GM12878 (cell line): ENCODE results near the gene AVL9. TPM values are rescaled to one million over a fixed set of nuclear protein-coding genes. Genes with fewer than 3 reads are reported as not detected.
"Not testable (repeated sequence)": the region's sequence is repeated elsewhere in the genome, so short reads cannot be mapped to it uniquely, and the experiment has no call there.

ENCODE experiments used
- ATAC-seq: fragments of 200-7000 bp; cut with Tn5 transposase; 3 replicates; pipeline ENCODE4 v1.9.1; 2020; ENCODE audit warnings: mild to moderate bottlenecking, moderate library complexity
- BruUV-seq: library from RNA; stranded (reverse); fragments of 400-500 nt; replicated peaks from 2 replicates; lab custom pipeline; 2021; lab: Mats Ljungman, UMichigan
- CTCF ChIA-PET: fragments of 300-600 bp; sonication (Branson Sonifier 250); formaldehyde crosslinking; extraction: SDS; loops from one replicate; lab custom pipeline; 2021; ENCODE audit warnings: inconsistent platforms; lab: Yijun Ruan, JAX
- POLR2A ChIA-PET: fragments of 350-600 bp; formaldehyde crosslinking; extraction: SDS; loops from one replicate; lab custom pipeline; 2021; ENCODE audit warnings: inconsistent platforms; lab: Charles Lee
- RAD21 ChIA-PET: fragments of 300-600 bp; sonication (Branson Sonifier 250); formaldehyde crosslinking; loops from one replicate; lab custom pipeline; 2023; ENCODE audit warnings: antibody characterized with exemption; ENCODE audit not compliant: unreplicated experiment; lab: Charles Lee
- SMC1A ChIA-PET: fragments of 300-600 bp; sonication (Branson Sonifier 250); formaldehyde crosslinking; loops from one replicate; lab custom pipeline; 2023; ENCODE audit not compliant: unreplicated experiment, uncharacterized antibody; lab: Charles Lee
- DNase-seq: peaks from one replicate; pipeline ENCODE4 v3.0.0-alpha.2; 2011; ENCODE audit warnings: low read depth, low spot score
- FAIRE-seq: peaks from 3 replicates; lab custom pipeline; 2011; peaks lifted over from hg19 to GRCh38; lab: Jason Lieb, UNC
- H2AFZ ChIP-seq: 2 replicates; pipeline ENCODE4 v1.6.0; 2011; ENCODE audit warnings: low read depth, low read length, control low read depth; ENCODE audit not compliant: control insufficient read depth
- H3K27ac ChIP-seq: 2 replicates; pipeline ENCODE4 v1.5.1; 2011; ENCODE audit warnings: control low read depth; ENCODE audit not compliant: control insufficient read depth, insufficient read depth
- H3K27me3 ChIP-seq, 2 experiments: replicated peaks in 1 of 2; 2 replicates each; pipeline versions ENCODE4 v1.6.0 to v1.6.1; 2011; ENCODE audit warnings: low read length in 1 of 2; ENCODE audit not compliant: control insufficient read depth in 2 of 2, insufficient read depth in 2 of 2
- H3K36me3 ChIP-seq, 2 experiments: 2 replicates each; pipeline ENCODE4 v1.5.1; 2011; ENCODE audit warnings: low read length in 1 of 2; ENCODE audit not compliant: control insufficient read depth in 2 of 2, insufficient read depth in 2 of 2
- H3K4me1 ChIP-seq: 2 replicates; pipeline ENCODE4 v1.6.1; 2011; ENCODE audit warnings: mild to moderate bottlenecking, low read length, moderate library complexity, mixed read lengths; ENCODE audit not compliant: control insufficient read depth, insufficient read depth
- H3K4me2 ChIP-seq: 2 replicates; pipeline ENCODE4 v1.6.0; 2011; ENCODE audit warnings: control low read depth; ENCODE audit not compliant: control insufficient read depth, insufficient read depth
- H3K4me3 ChIP-seq: fragments of 200-600 bp; sonication (generic); 2 replicates; pipeline ENCODE4 v1.5.1; 2016
- H3K79me2 ChIP-seq: 2 replicates; pipeline ENCODE4 v1.6.0; 2011; ENCODE audit warnings: low read length; ENCODE audit not compliant: control insufficient read depth, insufficient read depth
- H3K9ac ChIP-seq: 2 replicates; pipeline ENCODE4 v1.8.0; 2011; ENCODE audit warnings: low read length, control low read depth, mixed read lengths; ENCODE audit not compliant: control insufficient read depth, insufficient read depth
- H3K9me3 ChIP-seq: replicated peaks from 3 replicates; pipeline ENCODE4 v1.5.1; 2011; ENCODE audit warnings: mild to moderate bottlenecking, low read length; ENCODE audit not compliant: control insufficient read depth, insufficient read depth
- H4K20me1 ChIP-seq: 2 replicates; pipeline ENCODE4 v1.6.0; 2011; ENCODE audit not compliant: control insufficient read depth, insufficient read depth
- WGBS: methylation state at CpG from one replicate; pipeline ENCODE4 v1.1.6; 2016; ENCODE audit warnings: low lambda C conversion rate; ENCODE audit not compliant: insufficient replicate concordance, insufficient coverage; ENCODE audit errors: missing lambda C conversion rate; 5-methylcytosine and 5-hydroxymethylcytosine counted together
- in situ Hi-C: fragments of 300-500 bp; cut with MboI; formaldehyde crosslinking; loops from 9 replicates; pipeline ENCODE4 v1.14.3; 2018; ENCODE audit warnings: mixed read lengths
- intact Hi-C: fragments of 100-400 bp; cut with micrococcal nuclease; formaldehyde crosslinking; loops from one replicate; pipeline ENCODE4 v1.14.2; 2022; ENCODE audit not compliant: unreplicated experiment
- polyA plus RNA-seq, 11 experiments: library from polyadenylated mRNA; depleted of rRNA in 4 of 11; unstranded in 6 of 11; stranded (reverse) in 5 of 11; fragments of >200 nt; fragmentation: Nextera tagmentation in 4 of 11; fragmentation: Illumina TruSeq in 1 of 11; extraction: Ambion mirVana in 4 of 11; extraction: Trizol in 1 of 11; gene quantifications; 1 replicate in 1 of 11; 2 replicates in 10 of 11; pipeline versions ENCODE4 v1.2.1 to v1.2.3, GENCODE V29; 2011 to 2016; ENCODE audit warnings: inconsistent platforms in 2 of 11, missing spikeins in 2 of 11, low read depth in 1 of 11
- total RNA-seq, 4 experiments: library from RNA; depleted of rRNA in 3 of 4; stranded (reverse); fragments of >200 nt in 3 of 4; fragmentation: Illumina TruSeq in 1 of 4; extraction: Trizol in 1 of 4; gene quantifications; 2 replicates each; pipeline versions ENCODE4 v1.2.1 to v1.2.3, GENCODE V29; 2013 to 2021

Gene AVL9
- total and polyA plus RNA-seq, 10 of the 15 experiments (the other 5 are each of a cell fraction or from before 2014, with no cell fraction given), result 4.5 to 41.6 (median 20.1) TPM

DNA sequence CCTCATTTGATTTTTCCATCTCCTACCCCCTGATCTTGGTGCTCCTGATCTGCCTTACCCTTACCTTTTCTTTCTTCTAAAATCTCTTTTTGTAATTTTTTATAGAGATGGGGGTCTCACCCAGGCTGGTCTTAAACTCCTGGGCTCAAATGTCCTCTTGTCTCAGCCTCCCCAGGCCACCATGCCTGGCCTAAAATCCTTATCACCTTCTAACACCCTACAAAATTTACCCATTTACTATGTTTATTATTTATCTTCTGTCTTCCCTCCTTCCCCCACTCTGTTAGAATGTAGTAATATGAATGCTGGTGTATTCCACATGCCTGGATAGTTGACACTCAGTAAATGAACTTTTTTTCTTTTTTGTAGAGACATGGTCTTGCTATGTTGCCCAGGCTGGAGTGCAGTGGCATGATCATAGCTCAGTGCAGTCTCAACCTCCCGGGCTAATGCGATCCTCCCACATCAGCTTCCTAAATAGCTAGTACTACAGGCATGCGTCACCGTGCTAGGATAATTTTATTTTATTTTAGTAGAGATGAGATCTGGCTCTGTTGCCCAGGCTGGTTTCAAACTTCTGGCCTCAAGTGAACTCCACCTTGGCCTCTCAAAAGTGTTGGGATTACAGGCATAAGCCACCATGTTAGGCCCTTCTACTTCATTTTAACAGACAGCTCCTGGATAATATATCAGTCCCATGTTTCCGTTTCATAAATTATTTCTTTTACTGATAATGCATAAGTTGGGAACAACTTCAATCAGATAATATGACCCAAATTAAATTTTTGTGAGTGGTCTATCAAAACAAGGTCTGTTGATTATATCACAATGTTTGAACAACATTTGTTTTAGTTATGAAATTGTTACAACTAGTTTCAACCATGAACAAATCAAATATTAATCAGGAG lies 136.6 kb downstream of the AVL9 start:
- ATAC-seq, in situ Hi-C loops, CTCF ChIA-PET, H3K4me3 ChIP-seq, RAD21 ChIA-PET, H3K79me2 ChIP-seq, H3K4me2 ChIP-seq, H3K9me3 ChIP-seq, BruUV-seq, H2AFZ ChIP-seq, intact Hi-C loops, POLR2A ChIA-PET, DNase-seq, H4K20me1 ChIP-seq, H3K36me3 ChIP-seq, H3K27ac ChIP-seq, FAIRE-seq, H3K27me3 ChIP-seq, H3K9ac ChIP-seq, H3K4me1 ChIP-seq, SMC1A ChIA-PET: not testable (repeated sequence)
- 85% methylated on average over 5 of the region's 5 CpGs for WGBS

DNA sequence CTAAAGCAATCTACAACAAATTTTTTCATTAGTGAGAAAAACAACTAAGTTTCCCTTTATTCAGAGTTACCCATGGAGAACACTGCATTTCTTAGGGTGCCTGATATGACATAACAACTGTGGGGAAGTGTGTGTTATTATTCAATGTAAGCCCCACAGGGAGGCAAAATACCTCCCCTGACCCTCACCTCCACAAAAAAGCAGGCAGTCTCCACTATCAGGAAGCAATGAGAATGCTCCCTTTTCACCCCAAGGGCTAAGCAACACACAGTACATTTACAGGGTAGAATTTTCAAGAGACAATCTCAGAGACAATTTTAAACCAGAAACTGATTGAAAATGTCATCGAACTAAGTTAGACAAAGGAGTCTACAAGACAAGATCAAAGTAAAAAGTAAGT lies 138.2 kb downstream of the AVL9 start:
- intact Hi-C loops, BruUV-seq, ATAC-seq, H3K27me3 ChIP-seq, H3K4me3 ChIP-seq, RAD21 ChIA-PET, POLR2A ChIA-PET, H4K20me1 ChIP-seq, H3K36me3 ChIP-seq, FAIRE-seq, H3K4me1 ChIP-seq, in situ Hi-C loops, H2AFZ ChIP-seq, H3K79me2 ChIP-seq, H3K4me2 ChIP-seq, H3K9ac ChIP-seq, CTCF ChIA-PET, DNase-seq, H3K27ac ChIP-seq, H3K9me3 ChIP-seq: not testable (repeated sequence)
- SMC1A ChIA-PET, result interaction anchor here (1.0 kb wide), 1 partner anchor 45 kb away, joined by 3 read pairs; no protein-coding TSS in a partner anchor
- no CpG with 5 or more reads among the region's 1 CpG for WGBS

DNA sequence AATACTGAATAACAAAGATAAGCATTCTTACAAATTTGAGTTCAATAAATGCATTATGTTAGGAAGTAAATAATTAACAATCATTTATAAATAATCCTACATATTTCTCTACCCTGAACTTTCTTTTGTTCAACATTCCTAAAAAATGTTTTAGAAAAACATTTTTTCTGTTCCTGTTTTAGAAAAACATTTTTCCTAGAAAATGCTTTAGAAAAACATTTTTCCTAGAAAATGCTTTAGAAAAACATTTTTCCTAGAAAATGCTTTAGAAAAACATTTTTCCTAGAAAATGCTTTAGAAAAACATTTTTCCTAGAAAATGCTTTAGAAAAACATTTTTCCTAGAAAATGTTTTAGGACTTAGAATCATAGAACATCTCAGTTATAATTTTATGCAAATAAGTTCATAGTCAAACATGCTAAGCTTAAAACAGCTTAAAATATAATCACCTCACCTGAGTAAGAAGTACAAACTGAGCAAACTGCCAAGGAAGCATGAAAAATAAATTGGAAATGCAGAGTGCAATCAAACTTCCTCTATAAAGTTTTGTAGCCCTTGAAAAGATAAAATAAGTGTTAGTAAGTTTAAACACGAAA lies 139.6 kb downstream of the AVL9 start:
- H3K9me3 ChIP-seq, DNase-seq, H3K27me3 ChIP-seq, H3K79me2 ChIP-seq, ATAC-seq, RAD21 ChIA-PET, FAIRE-seq, H4K20me1 ChIP-seq, in situ Hi-C loops, H3K36me3 ChIP-seq, H3K27ac ChIP-seq, H3K4me3 ChIP-seq, POLR2A ChIA-PET, H3K4me2 ChIP-seq, H3K9ac ChIP-seq, H2AFZ ChIP-seq, intact Hi-C loops, BruUV-seq, H3K4me1 ChIP-seq, CTCF ChIA-PET: not testable (repeated sequence)
- SMC1A ChIA-PET, result interaction anchor here (1.0 kb wide), 1 partner anchor 47 kb away, joined by 3 read pairs; no protein-coding TSS in a partner anchor
- WGBS, result 100% methylated on average over 1 of the region's 1 CpG
